Vagina (tissue), 2 donors: ENCODE results near the gene DDX46.

Source experiments
- POLR2A ChIP-seq, 2 donors: fragments of 450-650 bp; IDR thresholded peaks; one replicate each; pipeline ENCODE4 v1.6.1; 2017; ENCODE audit warnings: antibody characterized with exemption in 2 of 2, mild to moderate bottlenecking in 2 of 2, moderate library complexity in 2 of 2
- POLR2AphosphoS5 ChIP-seq, 2 donors: sonication (generic); formaldehyde crosslinking; IDR thresholded peaks; one replicate each; pipeline ENCODE4 v1.9.0; 2017; ENCODE audit warnings: antibody characterized with exemption in 2 of 2, mild to moderate bottlenecking in 2 of 2, low read depth in 1 of 2; ENCODE audit not compliant: insufficient read depth in 1 of 2
- TF ChIP-seq, protein P1 (sequence below), 3 experiments: fragments of 450-650 bp in 2 of 3; fragments of 200-600 bp in 1 of 3; sonication (generic) in 1 of 3; IDR thresholded peaks; one replicate each; pipeline ENCODE4 v1.5.1; 2017 to 2019; ENCODE audit warnings: antibody characterized with exemption in 3 of 3, mild to moderate bottlenecking in 2 of 3, moderate library complexity in 2 of 3

DNA sequence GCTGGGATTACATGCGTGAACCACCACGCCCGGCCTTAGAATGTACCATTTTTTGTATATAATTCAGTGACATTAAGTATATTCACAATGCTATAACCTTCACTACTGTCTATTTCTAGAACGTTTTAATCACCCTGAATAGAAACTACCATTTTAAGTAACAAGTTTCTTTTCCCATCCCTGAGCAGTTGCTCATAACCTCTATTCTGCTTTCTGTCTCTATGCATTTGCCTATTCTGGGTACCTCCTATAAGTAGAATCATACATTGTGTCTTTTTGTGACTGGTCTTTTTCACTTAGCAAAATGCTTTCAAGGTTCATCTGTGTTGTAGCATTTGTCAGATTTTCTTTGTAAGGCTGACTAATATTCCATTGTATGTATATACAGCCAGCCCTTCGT is 39.9 kb downstream of the DDX46 start:
- TF ChIP-seq, protein P1, sequence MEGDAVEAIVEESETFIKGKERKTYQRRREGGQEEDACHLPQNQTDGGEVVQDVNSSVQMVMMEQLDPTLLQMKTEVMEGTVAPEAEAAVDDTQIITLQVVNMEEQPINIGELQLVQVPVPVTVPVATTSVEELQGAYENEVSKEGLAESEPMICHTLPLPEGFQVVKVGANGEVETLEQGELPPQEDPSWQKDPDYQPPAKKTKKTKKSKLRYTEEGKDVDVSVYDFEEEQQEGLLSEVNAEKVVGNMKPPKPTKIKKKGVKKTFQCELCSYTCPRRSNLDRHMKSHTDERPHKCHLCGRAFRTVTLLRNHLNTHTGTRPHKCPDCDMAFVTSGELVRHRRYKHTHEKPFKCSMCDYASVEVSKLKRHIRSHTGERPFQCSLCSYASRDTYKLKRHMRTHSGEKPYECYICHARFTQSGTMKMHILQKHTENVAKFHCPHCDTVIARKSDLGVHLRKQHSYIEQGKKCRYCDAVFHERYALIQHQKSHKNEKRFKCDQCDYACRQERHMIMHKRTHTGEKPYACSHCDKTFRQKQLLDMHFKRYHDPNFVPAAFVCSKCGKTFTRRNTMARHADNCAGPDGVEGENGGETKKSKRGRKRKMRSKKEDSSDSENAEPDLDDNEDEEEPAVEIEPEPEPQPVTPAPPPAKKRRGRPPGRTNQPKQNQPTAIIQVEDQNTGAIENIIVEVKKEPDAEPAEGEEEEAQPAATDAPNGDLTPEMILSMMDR (IDR thresholded peaks at IDR 0.05), result no peak
- no peak for TF ChIP-seq POLR2A (IDR thresholded peaks at IDR 0.05)
- no peak for TF ChIP-seq POLR2AphosphoS5 (IDR thresholded peaks at IDR 0.05; ENCODE audit: insufficient read depth in 1 of 2, low read depth in 1 of 2)
